GM12872 (cell line): ENCODE data around the gene GSTO2.

Source experiments
- CTCF ChIP-seq: IDR thresholded peaks from 3 replicates; pipeline ENCODE4 v1.5.1; 2011; ENCODE audit warnings: low read depth, mild to moderate bottlenecking, low read length, moderate library complexity; ENCODE audit not compliant: insufficient read depth

Gene GSTO2

GRCh38 chr10:104331208-104331838 lies 62.3 kb downstream of the GSTO2 start:
- TF ChIP-seq CTCF = no peak

GRCh38 chr10:104332243-104333031 lies 63.5 kb downstream of the GSTO2 start:
- no peak for TF ChIP-seq CTCF

- no peak for TF ChIP-seq CTCF
Measured at GRCh38 chr10:104333032-104333727, 64.2 kb downstream of the GSTO2 start.

- no peak for TF ChIP-seq CTCF
Measured at GRCh38 chr10:104333728-104334373, 64.9 kb downstream of the GSTO2 start.

GRCh38 chr10:104334561-104334960 lies 65.6 kb downstream of the GSTO2 start:
- TF ChIP-seq CTCF = no peak

- no peak for TF ChIP-seq CTCF
Measured at GRCh38 chr10:104334965-104335650, 66.1 kb downstream of the GSTO2 start.
